ENCODE measurements around the gene HNRNPLL.

- TF ChIP-seq HDAC2 (IDR thresholded peaks at IDR 0.05; ENCODE audit: borderline replicate concordance in 1 of 2, low read depth in 2 of 2, low read length in 2 of 2) (no peak), CEBPB (IDR thresholded peaks at IDR 0.05; ENCODE audit: low read depth, low read length) (no peak), RNF2 (IDR thresholded peaks at IDR 0.05; ENCODE audit: borderline replicate concordance, low read depth, low read length, missing control alignments, poor library complexity, severe bottlenecking) (no peak), JUND (IDR thresholded peaks at IDR 0.05; ENCODE audit: low read length) (no peak), SP2 (IDR thresholded peaks at IDR 0.05; ENCODE audit: low read length) (no peak)
- TF ChIP-seq, protein P1, sequence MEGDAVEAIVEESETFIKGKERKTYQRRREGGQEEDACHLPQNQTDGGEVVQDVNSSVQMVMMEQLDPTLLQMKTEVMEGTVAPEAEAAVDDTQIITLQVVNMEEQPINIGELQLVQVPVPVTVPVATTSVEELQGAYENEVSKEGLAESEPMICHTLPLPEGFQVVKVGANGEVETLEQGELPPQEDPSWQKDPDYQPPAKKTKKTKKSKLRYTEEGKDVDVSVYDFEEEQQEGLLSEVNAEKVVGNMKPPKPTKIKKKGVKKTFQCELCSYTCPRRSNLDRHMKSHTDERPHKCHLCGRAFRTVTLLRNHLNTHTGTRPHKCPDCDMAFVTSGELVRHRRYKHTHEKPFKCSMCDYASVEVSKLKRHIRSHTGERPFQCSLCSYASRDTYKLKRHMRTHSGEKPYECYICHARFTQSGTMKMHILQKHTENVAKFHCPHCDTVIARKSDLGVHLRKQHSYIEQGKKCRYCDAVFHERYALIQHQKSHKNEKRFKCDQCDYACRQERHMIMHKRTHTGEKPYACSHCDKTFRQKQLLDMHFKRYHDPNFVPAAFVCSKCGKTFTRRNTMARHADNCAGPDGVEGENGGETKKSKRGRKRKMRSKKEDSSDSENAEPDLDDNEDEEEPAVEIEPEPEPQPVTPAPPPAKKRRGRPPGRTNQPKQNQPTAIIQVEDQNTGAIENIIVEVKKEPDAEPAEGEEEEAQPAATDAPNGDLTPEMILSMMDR (IDR thresholded peaks at IDR 0.05; ENCODE audit: control extremely low read depth in 1 of 3, insufficient read depth in 1 of 3, low read depth in 1 of 3, low read length in 3 of 3), result no peak
Measured at GRCh38 chr2:38608755-38609154, 6.0 kb upstream of the HNRNPLL start.

Measured in H1 (cell line).